K562 (cell line): ENCODE results near the gene FASTKD3. TPM values are rescaled to one million over a fixed set of nuclear protein-coding genes. Genes with fewer than 3 reads are reported as not detected.

ENCODE experiments used
- ATAC-seq: fragments of 200-7000 bp; cut with Tn5 transposase; 3 replicates; pipeline ENCODE4 v1.9.1; 2020; ENCODE audit warnings: moderate library complexity
- BruUV-seq: library from RNA; stranded (reverse); fragments of 400-500 nt; replicated peaks from 2 replicates; lab custom pipeline; 2021; lab: Mats Ljungman, UMichigan
- CTCF ChIA-PET: fragments of 300-600 bp; formaldehyde crosslinking; extraction: SDS; loops from one replicate; lab custom pipeline; 2021; ENCODE audit warnings: low intra/inter-chr PET ratio; lab: Yijun Ruan, JAX
- POLR2A ChIA-PET: fragments of 300-600, 350-650 bp; sonication (Branson Sonifier 250); formaldehyde crosslinking; extraction: SDS; loops from one replicate; lab custom pipeline; 2021; ENCODE audit warnings: antibody characterized with exemption, inconsistent platforms; lab: Yijun Ruan, JAX
- DNase-seq, 4 experiments: peaks; one replicate each; pipeline versions ENCODE4 v3.0.0 to v3.0.0-alpha.2; 2011 to 2018; ENCODE audit warnings: low spot score in 3 of 4, mixed read lengths in 3 of 4; ENCODE audit errors: extremely low read depth in 1 of 4
- FAIRE-seq: peaks from 2 replicates; lab custom pipeline; 2011; peaks lifted over from hg19 to GRCh38; lab: Jason Lieb, UNC
- H2AFZ ChIP-seq: 2 replicates; pipeline ENCODE4 v1.6.0; 2011; ENCODE audit warnings: low read depth, low read length, control low read depth, inconsistent platforms
- H3K27ac ChIP-seq: fragments of 200-600 bp; 3 replicates; pipeline ENCODE4 v1.8.0; 2011; ENCODE audit warnings: low read depth, mild to moderate bottlenecking, control low read depth, inconsistent platforms, low read length, moderate library complexity, mixed read lengths; ENCODE audit errors: extremely low read depth
- H3K27me3 ChIP-seq, 2 experiments: fragments of 300-600 bp in 1 of 2; 2 replicates in 1 of 2; 3 replicates in 1 of 2; pipeline versions ENCODE4 v1.6.0 to v1.8.0; 2011; ENCODE audit warnings: inconsistent platforms in 2 of 2, low read length in 2 of 2, mild to moderate bottlenecking in 1 of 2, mixed read lengths in 1 of 2, moderate library complexity in 1 of 2; ENCODE audit not compliant: control insufficient read depth in 2 of 2, insufficient read depth in 2 of 2
- H3K36me3 ChIP-seq: fragments of 300-600 bp; 3 replicates; pipeline ENCODE4 v1.8.0; 2011; ENCODE audit warnings: mild to moderate bottlenecking, low read length, inconsistent platforms; ENCODE audit not compliant: control insufficient read depth, insufficient read depth
- H3K4me1 ChIP-seq, 2 experiments: fragments of 200-600 bp in 1 of 2; replicated peaks in 1 of 2; 2 replicates in 1 of 2; 3 replicates in 1 of 2; pipeline versions ENCODE4 v1.5.1 to v1.8.0; 2011; ENCODE audit warnings: inconsistent platforms in 2 of 2, low read length in 2 of 2, mild to moderate bottlenecking in 1 of 2, mixed read lengths in 1 of 2, moderate library complexity in 1 of 2; ENCODE audit not compliant: control insufficient read depth in 2 of 2, insufficient read depth in 2 of 2
- H3K4me2 ChIP-seq: 2 replicates; pipeline ENCODE4 v1.6.1; 2011; ENCODE audit warnings: low read length, control low read depth, inconsistent platforms, mixed read lengths; ENCODE audit not compliant: insufficient read depth
- H3K4me3 ChIP-seq: fragments of 200-600 bp; sonication (generic), shearing (Covaris generic); 2 replicates; pipeline ENCODE4 v1.5.1; 2016; ENCODE audit warnings: control low read depth, inconsistent platforms
- H3K79me2 ChIP-seq: fragments of 200-600 bp; 3 replicates; pipeline ENCODE4 v1.8.0; 2011; ENCODE audit warnings: low read length, inconsistent platforms; ENCODE audit not compliant: control insufficient read depth, insufficient read depth
- H3K9ac ChIP-seq, 2 experiments: 2 replicates each; pipeline versions ENCODE4 v1.6.0 to v1.6.1; 2011; ENCODE audit warnings: low read depth in 2 of 2, low read length in 2 of 2, control low read depth in 1 of 2, inconsistent platforms in 1 of 2, mild to moderate bottlenecking in 1 of 2, mixed read lengths in 1 of 2; ENCODE audit not compliant: insufficient read depth in 1 of 2
- H3K9me1 ChIP-seq: one replicate; pipeline ENCODE4 v1.6.0; 2011; ENCODE audit warnings: inconsistent platforms, mild to moderate bottlenecking, low read length, moderate library complexity; ENCODE audit not compliant: control insufficient read depth, insufficient read depth
- H3K9me3 ChIP-seq: replicated peaks from 2 replicates; pipeline ENCODE4 v1.5.1; 2011; ENCODE audit warnings: low read depth, low read length, inconsistent platforms; ENCODE audit not compliant: control insufficient read depth, insufficient read depth
- H4K20me1 ChIP-seq: replicated peaks from 2 replicates; pipeline ENCODE4 v1.6.1; 2011; ENCODE audit warnings: low read length, inconsistent platforms, mixed read lengths; ENCODE audit not compliant: control insufficient read depth, insufficient read depth
- BRF2 ChIP-seq: IDR thresholded peaks from 3 replicates; pipeline ENCODE4 v1.6.1; 2011; ENCODE audit warnings: borderline replicate concordance, mild to moderate bottlenecking; ENCODE audit not compliant: insufficient read length, insufficient read depth
- FOXA3 ChIP-seq, 2 experiments: fragments of 450-650 bp in 1 of 2; sonication (generic) in 1 of 2; formaldehyde crosslinking; IDR thresholded peaks in 1 of 2; conservative IDR thresholded peaks in 1 of 2; 2 replicates each; pipeline versions ENCODE4 v1.4.0 to v1.8.0; 2020 to 2022; ENCODE audit warnings: mild to moderate bottlenecking in 2 of 2, missing genetic modification reagents in 1 of 2
- HNRNPUL1 ChIP-seq: fragments of 200-400 bp; formaldehyde crosslinking; IDR thresholded peaks from 2 replicates; pipeline ENCODE4 v1.6.1; 2017; ENCODE audit warnings: low read length
- KDM4B ChIP-seq, 2 experiments: fragments of 450-650 bp in 1 of 2; sonication (generic) in 1 of 2; IDR thresholded peaks; 2 replicates each; pipeline ENCODE4 v1.6.1; 2016 to 2017; ENCODE audit warnings: borderline replicate concordance in 2 of 2, antibody characterized with exemption in 1 of 2, low read depth in 1 of 2, mild to moderate bottlenecking in 1 of 2
- KLF13 ChIP-seq: fragments of 450-650 bp; IDR thresholded peaks from 2 replicates; pipeline ENCODE4 v1.6.1; 2016; ENCODE audit warnings: missing genetic modification characterization, low read depth, mild to moderate bottlenecking, missing compliant biosample characterization, moderate library complexity, borderline replicate concordance
- MCM2 ChIP-seq: fragments of 450-650 bp; IDR thresholded peaks from 2 replicates; pipeline ENCODE4 v1.6.1; 2017; ENCODE audit warnings: low read depth, mild to moderate bottlenecking
- PURB ChIP-seq: sonication (generic); formaldehyde crosslinking; IDR thresholded peaks from 2 replicates; pipeline ENCODE4 v1.9.0; 2021; ENCODE audit warnings: low read depth, mild to moderate bottlenecking, missing genetic modification reagents
- PYGO2 ChIP-seq: fragments of 450-650 bp; IDR thresholded peaks from 2 replicates; pipeline ENCODE4 v1.6.1; 2016; ENCODE audit warnings: mild to moderate bottlenecking, missing genetic modification characterization, moderate library complexity, missing compliant biosample characterization
- SMAD3 ChIP-seq: fragments of 450-650 bp; formaldehyde crosslinking; conservative IDR thresholded peaks from 2 replicates; pipeline ENCODE4 v1.4.0; 2020; ENCODE audit warnings: mild to moderate bottlenecking
- SRSF3 ChIP-seq: fragments of 200-400 bp; formaldehyde crosslinking; IDR thresholded peaks from 2 replicates; pipeline ENCODE4 v1.6.1; 2016; ENCODE audit warnings: mild to moderate bottlenecking, low read length, moderate library complexity; ENCODE audit not compliant: insufficient read depth
- SRSF9 ChIP-seq: fragments of 200-400 bp; formaldehyde crosslinking; IDR thresholded peaks from 2 replicates; pipeline ENCODE4 v1.6.1; 2017; ENCODE audit warnings: low read depth, low read length, borderline replicate concordance
- ZC3H8 ChIP-seq: fragments of 450-650 bp; IDR thresholded peaks from 2 replicates; pipeline ENCODE4 v1.6.1; 2017
- ZNF134 ChIP-seq: fragments of 250-450 bp; sonication (Bioruptor Pico); conservative IDR thresholded peaks from 2 replicates; pipeline ENCODE4 v1.4.0; 2020
- ZNF512 ChIP-seq: IDR thresholded peaks from 2 replicates; pipeline ENCODE4 v1.6.1; 2016; ENCODE audit warnings: missing genetic modification characterization, missing compliant biosample characterization
- ZNF717 ChIP-seq: fragments of 250-450 bp; sonication (Bioruptor Pico); IDR thresholded peaks from 2 replicates; pipeline ENCODE4 v1.5.0; 2021
- WGBS: fragments of 100-300 bp; shearing (Covaris generic); methylation state at CpG from one replicate; pipeline ENCODE4 v1.1.6; 2016; ENCODE audit warnings: low coverage, mixed read lengths; ENCODE audit not compliant: insufficient coverage; ENCODE audit errors: missing lambda C conversion rate; 5-methylcytosine and 5-hydroxymethylcytosine counted together
- in situ Hi-C: fragments of 300-500 bp; cut with MboI; formaldehyde crosslinking; loops from 4 replicates; pipeline ENCODE4 v1.15.0; 2018; ENCODE audit warnings: inconsistent platforms, mixed read lengths
- intact Hi-C: fragments of 100-400 bp; cut with micrococcal nuclease; formaldehyde crosslinking; loops from 2 replicates; pipeline ENCODE4 v1.14.2; 2022
- polyA plus RNA-seq, 8 experiments: library from polyadenylated mRNA; depleted of rRNA in 4 of 8; stranded (reverse) in 5 of 8; unstranded in 3 of 8; fragments of >200 nt; fragmentation: Nextera tagmentation in 2 of 8; fragmentation: Illumina TruSeq in 1 of 8; extraction: Ambion mirVana in 2 of 8; extraction: Trizol in 1 of 8; gene quantifications; 2 replicates each; pipeline versions ENCODE4 v1.2.1 to v1.2.3, GENCODE V29; 2011 to 2014; ENCODE audit warnings: inconsistent platforms in 1 of 8, missing spikeins in 1 of 8
- total RNA-seq, 7 experiments: library from RNA; depleted of rRNA in 6 of 7; stranded (reverse); fragments of >200 nt in 6 of 7; fragmentation: Illumina TruSeq in 2 of 7; extraction: Trizol in 2 of 7; gene quantifications; 2 replicates each; pipeline versions ENCODE4 v1.2.1 to v1.2.3, GENCODE V29; 2011 to 2021; ENCODE audit warnings: low replicate concordance in 1 of 7
- TF ChIP-seq, protein P1 (sequence below), 3 experiments: fragments of 200-800 bp in 1 of 3; sonication (Bioruptor generic) in 1 of 3; sonication (generic) in 1 of 3; formaldehyde crosslinking in 1 of 3; IDR thresholded peaks; 2 replicates each; pipeline versions ENCODE4 v1.6.1 to v1.8.0; 2016 to 2022; ENCODE audit warnings: mild to moderate bottlenecking in 2 of 3, missing compliant biosample characterization in 2 of 3, missing genetic modification characterization in 2 of 3, missing genetic modification reagents in 1 of 3

Gene FASTKD3
- total and polyA plus RNA-seq, 9 of the 15 experiments (the other 6 are each of a cell fraction or from before 2014, with no cell fraction given) = 17.1 to 149 (median 47.5) TPM

- Histone ChIP-seq H3K4me1 (peaks cover 0 to 10% of the 10 kb centered on the region in 2 experiments; a peak in 4 of 5 replicates), H3K9me3 (no peaks in the 10 kb centered on the region), H3K27ac (no peak overlapping the region), H3K27me3 (no peaks in the 10 kb centered on the region), H3K36me3 (peaks cover 35% of the 10 kb centered on the region), H3K9me1 (no peaks in the 10 kb centered on the region), H4K20me1 (no peaks in the 10 kb centered on the region), H3K4me3 (no peak overlapping the region), H3K4me2 (no peak overlapping the region), H3K9ac (no peak overlapping the region), H3K79me2 (no peaks in the 10 kb centered on the region), H2AFZ (no peak overlapping the region)
- POLR2A ChIA-PET = interaction anchor here (0.8 kb wide), 1 partner anchor 11 kb away, joined by 3 read pairs; the partner anchor contains the start of genes FASTKD3 and MTRR
- FAIRE-seq (no peak), ATAC-seq (peak; percentile 49), DNase-seq (no peak)
- TF ChIP-seq PURB (CRISPR knock-in tag) (no peak), SRSF3 (no peak), ZNF512 (tag) (no peak), ZNF717 (no peak), MCM2 (no peak), SRSF9 (no peak), FOXA3 (CRISPR knock-in tag; conservative IDR thresholded peaks at IDR 0.05 in 1 of 2, IDR thresholded peaks at IDR 0.05 in 1 of 2) (no peak), PYGO2 (tag) (no peak), BRF2 (no peak), KLF13 (no peak), SMAD3 (CRISPR knock-in tag) (no peak), ZC3H8 (no peak), HNRNPUL1 (no peak), KDM4B (IDR thresholded peaks at IDR 0.05; ENCODE audit: borderline replicate concordance in 2 of 2, low read depth in 1 of 2) (no peak), ZNF134 (no peak)
- TF ChIP-seq, protein P1, sequence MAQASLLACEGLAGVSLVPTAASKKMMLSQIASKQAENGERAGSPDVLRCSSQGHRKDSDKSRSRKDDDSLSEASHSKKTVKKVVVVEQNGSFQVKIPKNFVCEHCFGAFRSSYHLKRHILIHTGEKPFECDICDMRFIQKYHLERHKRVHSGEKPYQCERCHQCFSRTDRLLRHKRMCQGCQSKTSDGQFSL (CRISPR knock-in tag; IDR thresholded peaks at IDR 0.05) = no peak
- TF ChIP-seq, protein P1 (tag; IDR thresholded peaks at IDR 0.05) = no peak
- intact Hi-C loops (loop anchor here (5.0 kb wide), 2 partner anchors 40 to 100 kb away; no protein-coding TSS in a partner anchor), in situ Hi-C loops (no loop called here)
- CTCF ChIA-PET = interaction anchor here (0.6 to 0.7 kb wide), 2 partner anchors 38 to 42 kb away, joined by 3 read pairs; no protein-coding TSS in a partner anchor
- no TSS peak for BruUV-seq
- 58% methylated on average over 5 of the region's 5 CpGs for WGBS
Observed at GRCh38 chr5:7857361-7857760, 11.5 kb downstream of the FASTKD3 start.
